Upper lobe of left lung (tissue), 6 donors: ENCODE results near the gene ZDHHC8. TPM values are rescaled to one million over a fixed set of nuclear protein-coding genes. Genes with fewer than 3 reads are reported as not detected.
A peak's percentile ranks its signal among the peaks of the same experiment; 100 is the strongest.

ENCODE experiments used
- ATAC-seq, 2 donors: fragments of 200-7000 bp; cut with Tn5 transposase; one replicate each; pipeline ENCODE4 v1.9.1; 2022; ENCODE audit warnings: mild to moderate bottlenecking in 2 of 2, moderate library complexity in 2 of 2; ENCODE audit not compliant: low FRiP score in 2 of 2
- DNase-seq, 2 donors: peaks; one replicate each; pipeline ENCODE4 v3.0.0-alpha.2; 2019 to 2020
- H3K27ac ChIP-seq, 4 donors: fragments of 200-600 bp; sonication (generic); one replicate each; pipeline ENCODE4 v1.5.1; 2016 to 2019
- H3K27me3 ChIP-seq, 4 donors: fragments of 200-600 bp; sonication (generic); one replicate each; pipeline ENCODE4 v1.5.1; 2017 to 2019
- H3K36me3 ChIP-seq, 4 donors: fragments of 200-600 bp; sonication (generic); one replicate each; pipeline ENCODE4 v1.5.1; 2016 to 2019
- H3K4me1 ChIP-seq, 4 donors: fragments of 200-600 bp; sonication (generic); one replicate each; pipeline ENCODE4 v1.5.1; 2018 to 2019
- H3K4me3 ChIP-seq, 4 donors: fragments of 200-600 bp; sonication (generic); one replicate each; pipeline ENCODE4 v1.5.1; 2017 to 2019; ENCODE audit warnings: mild to moderate bottlenecking in 2 of 4, moderate library complexity in 1 of 4
- H3K9me3 ChIP-seq, 4 donors: fragments of 200-600 bp; sonication (generic); one replicate each; pipeline ENCODE4 v1.5.1; 2018 to 2019
- EP300 ChIP-seq, 4 donors: sonication (generic); formaldehyde crosslinking; IDR thresholded peaks; one replicate each; pipeline ENCODE4 v1.5.1; 2017; ENCODE audit warnings: antibody characterized with exemption in 4 of 4, control low read depth in 2 of 4
- POLR2A ChIP-seq, 4 donors: fragments of 450-650 bp; IDR thresholded peaks; one replicate each; pipeline ENCODE4 v1.5.1; 2016 to 2017; ENCODE audit warnings: antibody characterized with exemption in 4 of 4, mild to moderate bottlenecking in 2 of 4
- POLR2AphosphoS5 ChIP-seq, 2 donors: sonication (generic); formaldehyde crosslinking; IDR thresholded peaks; one replicate each; pipeline ENCODE4 v1.5.1; 2017; ENCODE audit warnings: antibody characterized with exemption in 2 of 2
- WGBS, 2 donors: methylation state at CpG; one replicate each; pipeline ENCODE4 v1.1.5; 2017 to 2018; 5-methylcytosine and 5-hydroxymethylcytosine counted together
- total RNA-seq, 6 donors: library from RNA; depleted of rRNA in 4 of 6; stranded (reverse); fragments of >200 nt in 4 of 6; gene quantifications; one replicate each; pipeline versions ENCODE4 v1.1.0 to v1.2.1, GENCODE V29; 2016 to 2021
- TF ChIP-seq, protein P1 (sequence below), 6 experiments: fragments of 450-650 bp in 4 of 6; fragments of 200-600 bp in 2 of 6; sonication (generic) in 2 of 6; IDR thresholded peaks; one replicate each; pipeline ENCODE4 v1.5.1; 2016 to 2019; ENCODE audit warnings: antibody characterized with exemption in 6 of 6
- donor health status: DM: no; HTN: no; CAD: no; lungs with moderate emphysema.
- donor health status: DM: no; HTN: yes; CAD: no; lungs with severe emphysema.

ZDHHC8 gene
- total RNA-seq, 6 donors from 2014 or later = 19.5 to 87.1 (median 63.9) TPM

DNA sequence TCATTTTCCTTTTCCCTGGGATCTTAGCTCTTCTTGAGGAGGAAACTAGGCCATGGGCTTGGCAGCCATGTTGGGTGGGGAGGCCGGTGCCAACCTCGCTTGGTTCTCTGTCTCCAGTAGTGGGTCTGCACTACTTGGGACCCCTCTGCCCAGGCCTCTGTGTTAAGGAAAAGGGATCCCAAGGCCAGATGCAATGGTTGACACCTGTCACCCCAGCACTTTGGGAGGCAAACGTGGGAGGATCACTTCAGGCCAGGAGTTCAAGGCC is 1.9 kb upstream of the ZDHHC8 start:
- ATAC-seq = no peak
- no peak for DNase-seq
- 77 to 84% methylated on average over 3 of the region's 3 CpGs for WGBS, 2 donors
- no peaks in the 10 kb centered on the region for H3K9me3 ChIP-seq
- H3K27ac ChIP-seq = no peak overlapping the region
- peaks cover 21 to 38% (median 27%) of the 10 kb centered on the region in 4 donors for H3K4me1 ChIP-seq
- peaks cover 0 to 31% (median 27%) of the 10 kb centered on the region in 4 donors for H3K36me3 ChIP-seq
- TF ChIP-seq, protein P1, sequence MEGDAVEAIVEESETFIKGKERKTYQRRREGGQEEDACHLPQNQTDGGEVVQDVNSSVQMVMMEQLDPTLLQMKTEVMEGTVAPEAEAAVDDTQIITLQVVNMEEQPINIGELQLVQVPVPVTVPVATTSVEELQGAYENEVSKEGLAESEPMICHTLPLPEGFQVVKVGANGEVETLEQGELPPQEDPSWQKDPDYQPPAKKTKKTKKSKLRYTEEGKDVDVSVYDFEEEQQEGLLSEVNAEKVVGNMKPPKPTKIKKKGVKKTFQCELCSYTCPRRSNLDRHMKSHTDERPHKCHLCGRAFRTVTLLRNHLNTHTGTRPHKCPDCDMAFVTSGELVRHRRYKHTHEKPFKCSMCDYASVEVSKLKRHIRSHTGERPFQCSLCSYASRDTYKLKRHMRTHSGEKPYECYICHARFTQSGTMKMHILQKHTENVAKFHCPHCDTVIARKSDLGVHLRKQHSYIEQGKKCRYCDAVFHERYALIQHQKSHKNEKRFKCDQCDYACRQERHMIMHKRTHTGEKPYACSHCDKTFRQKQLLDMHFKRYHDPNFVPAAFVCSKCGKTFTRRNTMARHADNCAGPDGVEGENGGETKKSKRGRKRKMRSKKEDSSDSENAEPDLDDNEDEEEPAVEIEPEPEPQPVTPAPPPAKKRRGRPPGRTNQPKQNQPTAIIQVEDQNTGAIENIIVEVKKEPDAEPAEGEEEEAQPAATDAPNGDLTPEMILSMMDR (IDR thresholded peaks at IDR 0.05) = no peak
- TF ChIP-seq POLR2AphosphoS5 (IDR thresholded peaks at IDR 0.05) = no peak
- no peak for TF ChIP-seq POLR2A (IDR thresholded peaks at IDR 0.05)
- no peak for TF ChIP-seq EP300 (IDR thresholded peaks at IDR 0.05)
- H3K27me3 ChIP-seq = no peaks in the 10 kb centered on the region
- H3K4me3 ChIP-seq = no peak overlapping the region

GRCh38 chr22:20130319-20130718 is 1.3 kb upstream of the ZDHHC8 start:
- peaks cover 25 to 45% (median 27%) of the 10 kb centered on the region in 4 donors for H3K4me1 ChIP-seq
- WGBS, 2 donors = 75% methylated on average over 3 of the region's 3 CpGs; no CpG with 5 or more reads in 1 of the 2 donors
- ATAC-seq = no peak

GRCh38 chr22:20130731-20131596 is 640 bp upstream of the ZDHHC8 start:
- ATAC-seq (peak; percentile 83 to 94), DNase-seq (peak; percentile 90 to 95)
- Histone ChIP-seq H3K9me3 (no peaks in the 10 kb centered on the region), H3K4me3 (peak overlapping the region; percentile 80 to 99 (median 97)), H3K4me1 (peaks cover 30 to 51% (median 34%) of the 10 kb centered on the region in 4 donors), H3K27ac (peak overlapping the region; percentile 81 to 94 (median 92)), H3K27me3 (no peaks in the 10 kb centered on the region), H3K36me3 (peaks cover 0 to 18% (median 15%) of the 10 kb centered on the region in 4 donors)
- 10% methylated on average over 13 of the region's 70 CpGs; no CpG with 5 or more reads in 1 of the 2 donors for WGBS, 2 donors
- TF ChIP-seq EP300 (IDR thresholded peaks at IDR 0.05) = no peak
- TF ChIP-seq, protein P1 (IDR thresholded peaks at IDR 0.05) = no peak
- TF ChIP-seq POLR2A (IDR thresholded peaks at IDR 0.05) = peak in 3 of 4 donors; percentile 26 to 40 (median 31)
- TF ChIP-seq POLR2AphosphoS5 (IDR thresholded peaks at IDR 0.05) = peak; percentile 20 to 58

More at GRCh38 chr22:20130319-20130718, 1.3 kb upstream of the ZDHHC8 start:
- DNase-seq = no peak
- Histone ChIP-seq H3K36me3 (peaks cover 0 to 25% (median 22%) of the 10 kb centered on the region in 4 donors), H3K4me3 (peak overlapping the region in 3 of 4 donors; percentile 80 to 97 (median 97)), H3K27ac (peak overlapping the region in 3 of 4 donors; percentile 92 to 94 (median 93)), H3K27me3 (no peaks in the 10 kb centered on the region), H3K9me3 (no peaks in the 10 kb centered on the region)
- TF ChIP-seq POLR2AphosphoS5 (IDR thresholded peaks at IDR 0.05) (no peak), POLR2A (IDR thresholded peaks at IDR 0.05) (no peak), EP300 (IDR thresholded peaks at IDR 0.05) (no peak)
- TF ChIP-seq, protein P1 (IDR thresholded peaks at IDR 0.05) = no peak

DNA sequence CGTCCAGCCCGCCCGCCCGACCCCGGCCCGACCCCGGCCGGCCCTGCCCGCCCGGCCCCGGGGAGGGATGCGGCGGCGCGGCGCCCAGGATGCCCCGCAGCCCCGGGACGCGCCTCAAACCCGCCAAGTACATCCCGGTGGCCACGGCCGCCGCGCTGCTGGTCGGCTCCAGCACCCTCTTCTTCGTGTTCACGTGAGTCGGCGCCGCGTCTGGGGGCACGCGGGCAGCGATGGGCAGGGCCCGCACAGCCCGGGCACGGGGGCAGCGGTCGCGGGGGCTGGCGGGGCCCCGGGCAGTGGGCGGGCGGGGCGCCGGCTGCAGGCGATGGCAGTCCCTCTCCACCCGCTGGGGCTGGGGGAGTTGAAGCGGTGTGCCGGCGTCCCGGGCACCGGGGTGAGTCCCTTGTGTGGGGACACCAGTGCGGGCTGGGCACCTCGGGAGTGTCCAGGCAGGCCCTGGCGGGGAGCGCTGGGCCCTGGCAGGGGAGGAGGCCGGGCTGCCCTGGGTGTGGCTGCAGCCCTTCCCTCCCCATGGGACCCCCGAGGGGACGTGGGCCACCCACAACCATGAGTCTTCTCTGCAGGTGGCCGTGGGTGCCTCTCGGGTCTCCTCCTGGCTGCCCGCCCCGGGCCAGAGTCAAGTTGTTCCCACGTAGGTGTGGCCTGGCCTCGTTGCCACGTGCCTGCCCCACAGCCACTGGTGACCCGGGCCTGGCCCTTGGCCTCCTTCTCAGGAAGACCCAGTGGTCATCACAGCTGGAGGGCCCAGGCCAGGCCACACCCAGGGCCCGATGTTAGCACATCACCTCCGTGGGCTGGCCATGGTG is 468 bp downstream of the ZDHHC8 start:
- peak overlapping the region; percentile 62 to 92 (median 72) for H3K27ac ChIP-seq
- whole genome bisulfite sequencing, 2 donors = 0% methylated on average over 1 to 13 of the region's 72 CpGs
- H3K27me3 ChIP-seq = no peaks in the 10 kb centered on the region
- TF ChIP-seq, protein P1 (IDR thresholded peaks at IDR 0.05) = peak in 1 of 6 experiments; percentile 9
- no peak for TF ChIP-seq POLR2A (IDR thresholded peaks at IDR 0.05)
- peak overlapping the region; percentile 80 to 97 (median 95) for H3K4me3 ChIP-seq
- no peaks in the 10 kb centered on the region for H3K9me3 ChIP-seq
- H3K36me3 ChIP-seq = peaks cover 0 to 7% (median 5%) of the 10 kb centered on the region in 4 donors
- peaks cover 35 to 62% (median 41%) of the 10 kb centered on the region in 4 donors for H3K4me1 ChIP-seq
- ATAC-seq = peak; percentile 23 to 42
- peak; percentile 54 to 90 for DNase-seq
